Astrocyte of the cerebellum (primary cell): Measurements from ENCODE around the gene ALCAM.
A peak's percentile ranks its signal among the peaks of the same experiment; 100 is the strongest.

Experiments used
- DNase-seq: peaks from one replicate; pipeline ENCODE4 v3.0.0-alpha.2; 2011; ENCODE audit warnings: low read depth
- H3K4me3 ChIP-seq: 2 replicates; pipeline ENCODE4 v1.5.1; 2011; ENCODE audit warnings: mild to moderate bottlenecking, low read depth, low read length, moderate library complexity
- in situ Hi-C: cut with HindIII; loops from 2 replicates; pipeline ENCODE4 v1.10.0; 2017; ENCODE audit warnings: low sequenced_read_pairs
- TF ChIP-seq, protein P1 (sequence below): IDR thresholded peaks from 2 replicates; pipeline ENCODE4 v1.5.1; 2012; ENCODE audit warnings: low read length, low read depth, moderate library complexity, mild to moderate bottlenecking; ENCODE audit errors: missing control alignments

Gene ALCAM

DNA sequence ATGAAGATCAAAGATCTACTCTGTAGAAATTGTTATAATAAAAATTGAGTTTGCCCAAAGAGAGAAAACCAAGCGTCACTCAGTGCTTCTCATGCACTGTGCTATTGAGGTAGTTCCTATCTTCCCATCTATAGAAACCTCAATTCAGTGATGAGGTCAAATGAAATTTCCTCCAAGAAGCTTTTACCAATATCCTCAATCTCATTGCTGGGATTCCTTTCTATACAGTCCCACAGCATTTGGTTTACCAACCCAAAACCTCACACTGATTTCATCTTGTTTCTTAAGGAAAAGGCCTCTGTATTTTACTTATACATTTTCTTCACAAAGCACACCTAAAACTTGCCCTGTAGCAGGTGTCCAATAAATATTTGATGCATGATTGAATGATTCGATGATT lies 147.2 kb downstream of the ALCAM start:
- TF ChIP-seq, protein P1, sequence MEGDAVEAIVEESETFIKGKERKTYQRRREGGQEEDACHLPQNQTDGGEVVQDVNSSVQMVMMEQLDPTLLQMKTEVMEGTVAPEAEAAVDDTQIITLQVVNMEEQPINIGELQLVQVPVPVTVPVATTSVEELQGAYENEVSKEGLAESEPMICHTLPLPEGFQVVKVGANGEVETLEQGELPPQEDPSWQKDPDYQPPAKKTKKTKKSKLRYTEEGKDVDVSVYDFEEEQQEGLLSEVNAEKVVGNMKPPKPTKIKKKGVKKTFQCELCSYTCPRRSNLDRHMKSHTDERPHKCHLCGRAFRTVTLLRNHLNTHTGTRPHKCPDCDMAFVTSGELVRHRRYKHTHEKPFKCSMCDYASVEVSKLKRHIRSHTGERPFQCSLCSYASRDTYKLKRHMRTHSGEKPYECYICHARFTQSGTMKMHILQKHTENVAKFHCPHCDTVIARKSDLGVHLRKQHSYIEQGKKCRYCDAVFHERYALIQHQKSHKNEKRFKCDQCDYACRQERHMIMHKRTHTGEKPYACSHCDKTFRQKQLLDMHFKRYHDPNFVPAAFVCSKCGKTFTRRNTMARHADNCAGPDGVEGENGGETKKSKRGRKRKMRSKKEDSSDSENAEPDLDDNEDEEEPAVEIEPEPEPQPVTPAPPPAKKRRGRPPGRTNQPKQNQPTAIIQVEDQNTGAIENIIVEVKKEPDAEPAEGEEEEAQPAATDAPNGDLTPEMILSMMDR = no peak
- in situ Hi-C loops = no loop called here
- DNase-seq = peak; percentile 15
- H3K4me3 ChIP-seq = no peak overlapping the region

DNA sequence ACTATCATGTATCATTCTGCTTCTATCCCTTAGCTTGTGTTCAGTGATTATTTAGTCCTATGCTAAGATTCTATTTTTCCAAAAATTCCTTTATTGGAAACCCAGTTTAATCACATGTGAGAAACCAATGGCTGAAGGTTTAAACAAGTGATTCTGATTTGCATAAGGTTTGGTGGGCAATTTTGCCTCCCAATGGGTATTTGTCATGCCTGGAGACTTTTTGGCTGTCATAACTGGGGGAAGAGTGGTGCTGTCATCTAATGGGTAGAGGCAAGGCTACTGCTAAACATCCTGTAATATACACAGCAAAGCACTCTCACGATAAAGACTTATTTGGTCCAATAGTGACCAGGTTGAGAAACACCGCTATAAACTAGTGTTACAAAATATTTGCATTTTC lies 148.7 kb downstream of the ALCAM start:
- TF ChIP-seq, protein P1 = no peak

DNA sequence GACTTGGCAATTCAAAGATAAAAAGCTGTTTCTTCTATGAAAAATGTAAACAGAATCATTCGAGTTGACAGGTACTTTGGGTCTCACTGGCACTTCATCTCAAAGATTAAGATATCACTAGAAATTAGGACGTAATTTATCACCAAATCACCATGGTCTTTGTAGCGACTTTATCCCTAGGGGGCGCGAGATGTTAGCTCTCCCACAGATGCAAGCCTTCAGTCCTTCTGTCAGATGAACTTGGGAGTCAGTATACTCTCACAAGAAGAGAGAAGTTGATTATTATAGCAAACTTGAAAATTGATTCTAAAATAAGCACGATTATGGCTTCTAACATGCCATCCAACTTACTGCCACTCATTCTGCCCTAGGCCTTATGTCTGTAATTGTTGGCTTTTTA lies 150.3 kb downstream of the ALCAM start:
- in situ Hi-C loops = no loop called here
- no peak for DNase-seq
- TF ChIP-seq, protein P1 = no peak

More for the DNA sequence above, 148.7 kb downstream of the ALCAM start:
- no peak for DNase-seq
- no peak overlapping the region for H3K4me3 ChIP-seq
- in situ Hi-C loops = no loop called here

GRCh38 chr3:105518203-105518602 lies 151.5 kb downstream of the ALCAM start:
- TF ChIP-seq, protein P1 = no peak
- in situ Hi-C loops = no loop called here
- no peak overlapping the region for H3K4me3 ChIP-seq
- no peak for DNase-seq

More for the DNA sequence above, 150.3 kb downstream of the ALCAM start:
- H3K4me3 ChIP-seq = no peak overlapping the region

DNA sequence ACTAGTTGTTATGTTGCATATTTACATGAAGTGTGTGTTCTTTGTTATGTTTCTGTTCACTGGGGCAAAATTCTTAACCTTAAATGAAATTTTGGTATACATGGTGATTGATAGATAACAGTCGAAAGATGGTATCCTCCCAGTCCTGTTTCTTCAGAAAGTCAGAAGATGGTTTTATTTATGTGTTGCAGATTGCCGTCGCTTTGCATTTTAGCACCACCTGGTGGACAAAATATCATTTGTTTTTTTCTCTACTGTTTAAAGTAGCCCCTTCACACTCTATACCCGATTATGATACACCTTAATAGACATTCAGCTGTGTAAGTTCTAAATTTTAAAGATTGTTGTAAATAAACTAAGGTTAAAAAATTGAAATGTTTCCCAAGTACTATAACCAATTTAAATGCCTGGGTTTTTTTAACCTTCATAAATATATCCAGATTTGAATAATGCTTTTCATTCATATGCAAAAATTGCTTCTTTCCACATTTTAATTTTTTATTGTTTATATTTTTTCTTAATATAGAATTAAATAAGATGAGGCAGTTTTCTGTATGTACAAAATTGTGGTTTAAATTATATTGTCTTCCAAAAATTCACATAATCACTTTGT lies 152.2 kb downstream of the ALCAM start:
- H3K4me3 ChIP-seq = no peak overlapping the region
- in situ Hi-C loops = no loop called here

GRCh38 chr3:105521770-105522169 lies 155.1 kb downstream of the ALCAM start:
- TF ChIP-seq, protein P1 = no peak
- in situ Hi-C loops = no loop called here
- no peak overlapping the region for H3K4me3 ChIP-seq
- DNase-seq = no peak

More for the DNA sequence above, 152.2 kb downstream of the ALCAM start:
- peak; percentile 59 for DNase-seq
- TF ChIP-seq, protein P1 = peak; percentile 45

DNA sequence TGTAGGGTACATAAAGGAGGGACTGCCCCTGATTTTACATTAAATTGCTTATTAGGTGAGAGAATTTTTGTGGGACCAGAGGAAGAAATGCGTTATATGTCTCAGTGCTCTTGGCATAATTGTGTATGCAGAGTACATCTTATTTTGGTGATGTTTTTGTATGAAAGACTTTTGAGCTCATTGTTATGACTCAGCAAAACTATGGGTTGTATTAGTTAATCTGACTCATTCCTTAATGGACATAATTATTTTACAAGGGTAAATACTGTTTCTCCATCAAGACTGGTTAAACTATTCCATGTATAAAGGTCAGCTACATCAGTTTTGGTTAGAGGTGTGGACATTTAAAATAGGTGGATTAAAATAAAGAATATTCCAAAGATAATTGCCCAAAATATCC lies 156.8 kb downstream of the ALCAM start:
- H3K4me3 ChIP-seq = no peak overlapping the region
- DNase-seq = no peak
- in situ Hi-C loops = no loop called here
- TF ChIP-seq, protein P1 = no peak
